ENCODE measurements around the gene USP6NL. TPM values are rescaled to one million over a fixed set of nuclear protein-coding genes. Genes with fewer than 3 reads are reported as not detected.
"Not testable (repeated sequence)": the region's sequence is repeated elsewhere in the genome, so short reads cannot be mapped to it uniquely, and the experiment has no call there.

Gene USP6NL
- total RNA-seq, 1 experiment from 2014 or later = 63.9 TPM

DNA sequence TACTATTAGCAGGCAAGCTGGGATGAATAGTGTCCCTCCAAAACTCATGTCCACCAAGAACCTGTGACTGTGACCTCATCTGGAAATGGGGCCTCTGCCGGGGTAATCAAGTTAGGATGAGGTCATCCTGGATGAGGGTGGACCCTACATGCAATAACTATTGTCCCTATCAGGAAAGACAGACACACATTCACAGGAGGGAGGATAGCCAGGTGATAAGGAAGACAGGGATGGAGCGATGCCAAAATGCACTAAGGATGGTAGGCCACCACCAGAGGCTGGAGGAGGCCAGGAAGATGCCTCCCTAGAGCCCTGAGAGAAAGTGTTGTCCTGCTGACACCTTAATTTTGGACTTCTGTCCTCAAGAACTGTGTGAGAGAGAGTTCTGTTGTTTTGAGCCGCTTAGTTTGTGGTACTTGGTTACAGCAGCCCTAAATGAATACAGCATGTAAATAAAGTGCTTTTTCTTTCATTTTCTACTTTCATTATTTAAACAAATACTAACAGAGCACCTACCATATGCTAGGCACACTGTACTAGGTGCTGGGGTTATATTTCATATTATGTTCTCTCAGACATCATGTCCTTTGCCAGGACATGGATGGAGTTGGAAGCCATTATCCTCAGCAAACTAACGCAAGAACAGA lies 111.9 kb downstream of the USP6NL start:
- Histone ChIP-seq H2AFZ (ENCODE audit: low read length) (no peak overlapping the region), H3K79me2 (ENCODE audit: low read length) (peaks cover 56% of the 10 kb centered on the region), H3K27ac (ENCODE audit: low read length) (no peak overlapping the region), H3K27me3 (ENCODE audit: low read length) (no peaks in the 10 kb centered on the region), H3K4me3 (ENCODE audit: low read length) (no peak overlapping the region), H3K36me3 (ENCODE audit: insufficient read depth, low read length) (peaks cover 41% of the 10 kb centered on the region; the same call in 1 of the 2 replicates), H3K9me3 (ENCODE audit: low read length) (no peaks in the 10 kb centered on the region), H3K4me2 (ENCODE audit: low read depth, low read length, poor library complexity, severe bottlenecking) (no peak overlapping the region), H3K9ac (ENCODE audit: low read length) (no peak overlapping the region), H3K4me1 (ENCODE audit: low read length) (no peaks in the 10 kb centered on the region), H4K20me1 (ENCODE audit: insufficient read depth, low read depth, low read length) (no peaks in the 10 kb centered on the region), H3K9me2 (replicated peaks; ENCODE audit: insufficient read depth, low read length) (no peaks in the 10 kb centered on the region)
- no peak for DNase-seq

DNA sequence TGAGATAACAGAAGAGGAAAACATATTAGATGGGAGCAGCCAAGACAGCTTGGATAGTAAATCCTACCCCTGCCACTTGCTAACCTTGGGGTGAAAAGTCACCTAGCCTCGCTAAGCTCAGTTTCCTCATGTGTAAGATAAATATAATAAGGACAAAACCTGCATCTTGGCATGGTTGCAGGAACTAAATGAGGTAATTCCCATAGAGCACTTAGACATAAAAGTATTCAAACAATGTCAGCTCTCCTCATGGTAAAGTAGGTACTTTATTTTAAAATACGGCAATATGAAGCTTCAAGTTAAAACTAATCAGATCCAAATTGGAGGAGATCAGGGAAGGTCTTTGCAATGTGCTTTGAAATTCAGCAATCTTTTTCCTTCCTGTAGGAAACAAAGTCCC lies 113.1 kb downstream of the USP6NL start:
- Histone ChIP-seq H3K27ac (ENCODE audit: low read length) (no peak overlapping the region), H2AFZ (ENCODE audit: low read length) (no peak overlapping the region), H3K4me2 (ENCODE audit: low read depth, low read length, poor library complexity, severe bottlenecking) (no peak overlapping the region), H3K9me3 (ENCODE audit: low read length) (no peaks in the 10 kb centered on the region), H3K4me1 (ENCODE audit: low read length) (no peaks in the 10 kb centered on the region), H3K36me3 (ENCODE audit: insufficient read depth, low read length) (peaks cover 29% of the 10 kb centered on the region; the same call in 1 of the 2 replicates), H3K79me2 (ENCODE audit: low read length) (peaks cover 45% of the 10 kb centered on the region), H3K9ac (ENCODE audit: low read length) (no peak overlapping the region), H3K9me2 (replicated peaks; ENCODE audit: insufficient read depth, low read length) (no peaks in the 10 kb centered on the region), H4K20me1 (ENCODE audit: insufficient read depth, low read depth, low read length) (no peaks in the 10 kb centered on the region), H3K4me3 (ENCODE audit: low read length) (no peak overlapping the region), H3K27me3 (ENCODE audit: low read length) (no peaks in the 10 kb centered on the region)
- DNase-seq = no peak

GRCh38 chr10:11494923-11495322 lies 116.5 kb downstream of the USP6NL start:
- H3K79me2 ChIP-seq (ENCODE audit: low read length) = peaks cover 39% of the 10 kb centered on the region
- not testable (repeated sequence) for H4K20me1 ChIP-seq (ENCODE audit: insufficient read depth, low read depth, low read length); DNase-seq; H3K9me2 ChIP-seq (replicated peaks; ENCODE audit: insufficient read depth, low read length); H2AFZ ChIP-seq (ENCODE audit: low read length); H3K4me3 ChIP-seq (ENCODE audit: low read length); H3K4me2 ChIP-seq (ENCODE audit: low read depth, low read length, poor library complexity, severe bottlenecking); H3K27me3 ChIP-seq (ENCODE audit: low read length); H3K27ac ChIP-seq (ENCODE audit: low read length); H3K9ac ChIP-seq (ENCODE audit: low read length); H3K9me3 ChIP-seq (ENCODE audit: low read length)
- H3K36me3 ChIP-seq (ENCODE audit: insufficient read depth, low read length) = peaks cover 39% of the 10 kb centered on the region
- H3K4me1 ChIP-seq (ENCODE audit: low read length) = peaks cover 25% of the 10 kb centered on the region

DNA sequence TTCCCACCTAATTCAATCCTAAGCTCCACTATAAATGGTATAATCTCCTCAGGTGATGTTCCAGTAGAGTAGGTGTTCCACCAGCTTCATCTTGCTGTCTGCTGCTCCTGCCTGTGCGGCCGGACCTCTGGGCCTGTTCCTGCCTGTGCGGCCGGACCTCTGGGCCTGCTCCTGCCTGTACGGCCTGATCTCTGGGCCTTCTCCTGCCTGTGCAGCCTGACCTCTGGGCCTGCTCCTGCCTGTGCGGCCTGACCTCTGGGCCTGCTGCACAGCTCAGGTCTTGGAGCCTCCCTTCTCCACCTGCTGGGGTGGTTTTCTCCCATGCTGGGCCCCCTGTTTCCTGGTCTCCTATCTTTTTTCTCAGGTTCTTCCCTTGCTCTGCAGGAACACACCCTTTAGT lies 117.8 kb downstream of the USP6NL start:
- H3K4me1 ChIP-seq (ENCODE audit: low read length) = peaks cover 35% of the 10 kb centered on the region
- H3K9me3 ChIP-seq (ENCODE audit: low read length) = no peaks in the 10 kb centered on the region
- H3K4me2 ChIP-seq (ENCODE audit: low read depth, low read length, poor library complexity, severe bottlenecking) = no peak overlapping the region
- H4K20me1 ChIP-seq (ENCODE audit: insufficient read depth, low read depth, low read length) = no peaks in the 10 kb centered on the region
- H3K27ac ChIP-seq (ENCODE audit: low read length) = no peak overlapping the region
- no peak overlapping the region for H2AFZ ChIP-seq (ENCODE audit: low read length)
- H3K9ac ChIP-seq (ENCODE audit: low read length) = no peak overlapping the region
- no peaks in the 10 kb centered on the region for H3K9me2 ChIP-seq (replicated peaks; ENCODE audit: insufficient read depth, low read length)
- H3K27me3 ChIP-seq (ENCODE audit: low read length) = no peaks in the 10 kb centered on the region
- peaks cover 29% of the 10 kb centered on the region for H3K79me2 ChIP-seq (ENCODE audit: low read length)
- no peak for DNase-seq
- H3K4me3 ChIP-seq (ENCODE audit: low read length) = no peak overlapping the region
- H3K36me3 ChIP-seq (ENCODE audit: insufficient read depth, low read length) = peaks cover 42% of the 10 kb centered on the region

DNA sequence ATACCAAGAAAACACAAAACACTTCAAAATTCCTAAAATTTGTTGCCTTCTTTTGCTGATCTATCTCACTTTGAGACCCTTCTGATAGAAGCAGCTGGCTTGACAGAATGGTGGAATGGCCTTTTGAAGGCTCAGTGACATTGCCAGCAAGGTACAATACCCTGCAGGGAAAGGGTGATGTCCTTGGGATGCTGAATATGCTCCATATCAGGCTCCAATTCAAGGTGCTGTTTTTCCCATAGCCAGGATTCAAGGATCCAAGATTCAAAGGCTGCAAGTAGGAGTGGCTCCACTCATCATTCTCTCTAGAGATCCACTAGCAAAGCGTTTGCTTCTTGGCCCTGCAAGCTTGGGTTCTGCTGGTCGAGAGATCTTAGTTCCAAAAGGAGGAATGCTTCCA lies 120.4 kb downstream of the USP6NL start:
- no peaks in the 10 kb centered on the region for H3K9me3 ChIP-seq (ENCODE audit: low read length)
- H3K27me3 ChIP-seq (ENCODE audit: low read length) = no peaks in the 10 kb centered on the region
- H3K27ac ChIP-seq (ENCODE audit: low read length) = 0 out of 2 replicates have a peak overlapping the region, but pooled peaks have one; percentile 40
- H3K4me1 ChIP-seq (ENCODE audit: low read length) = peaks cover 49% of the 10 kb centered on the region
- no peak overlapping the region for H3K4me2 ChIP-seq (ENCODE audit: low read depth, low read length, poor library complexity, severe bottlenecking)
- no peak overlapping the region for H3K9ac ChIP-seq (ENCODE audit: low read length)
- no peak overlapping the region for H2AFZ ChIP-seq (ENCODE audit: low read length)
- no peaks in the 10 kb centered on the region for H3K9me2 ChIP-seq (replicated peaks; ENCODE audit: insufficient read depth, low read length)
- H3K36me3 ChIP-seq (ENCODE audit: insufficient read depth, low read length) = peaks cover 52% of the 10 kb centered on the region
- no peak for DNase-seq
- no peak overlapping the region for H3K4me3 ChIP-seq (ENCODE audit: low read length)
- H4K20me1 ChIP-seq (ENCODE audit: insufficient read depth, low read depth, low read length) = no peaks in the 10 kb centered on the region
- H3K79me2 ChIP-seq (ENCODE audit: low read length) = peaks cover 25% of the 10 kb centered on the region

DNA sequence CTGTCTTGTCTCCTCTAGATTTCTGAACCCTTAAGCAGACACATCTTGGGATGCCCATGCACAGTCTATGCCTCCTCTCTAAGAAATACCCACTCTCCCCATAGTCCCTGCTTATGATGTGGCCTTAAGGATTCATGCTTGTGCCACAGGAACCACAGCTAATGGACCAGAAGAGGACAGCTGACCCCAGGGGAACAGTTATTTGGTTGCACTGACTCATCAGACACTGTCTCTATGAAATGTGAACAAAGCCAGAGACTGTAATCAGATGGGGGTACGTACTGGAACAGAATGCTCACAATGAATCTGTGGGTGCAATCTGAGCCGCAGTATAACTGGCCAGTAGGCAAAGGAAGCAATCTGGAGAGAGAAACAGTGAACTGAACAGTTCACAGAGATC lies 121.9 kb downstream of the USP6NL start:
- H3K27ac ChIP-seq (ENCODE audit: low read length) = peak overlapping the region; percentile 40

GRCh38 chr10:11488126-11488525 lies 123.3 kb downstream of the USP6NL start:
- Histone ChIP-seq H3K27ac (ENCODE audit: low read length) (no peak overlapping the region), H3K36me3 (ENCODE audit: insufficient read depth, low read length) (peaks cover 64% of the 10 kb centered on the region), H3K9ac (ENCODE audit: low read length) (no peak overlapping the region)

More for the DNA sequence above, 121.9 kb downstream of the USP6NL start:
- H3K4me1 ChIP-seq (ENCODE audit: low read length) = peaks cover 58% of the 10 kb centered on the region
- peaks cover 59% of the 10 kb centered on the region for H3K36me3 ChIP-seq (ENCODE audit: insufficient read depth, low read length)
- H3K9me3 ChIP-seq (ENCODE audit: low read length) = no peaks in the 10 kb centered on the region
- no peak overlapping the region for H3K4me3 ChIP-seq (ENCODE audit: low read length)
- no peak overlapping the region for H3K4me2 ChIP-seq (ENCODE audit: low read depth, low read length, poor library complexity, severe bottlenecking)
- H3K9ac ChIP-seq (ENCODE audit: low read length) = no peak overlapping the region
- no peak for DNase-seq
- no peak overlapping the region for H2AFZ ChIP-seq (ENCODE audit: low read length)
- H4K20me1 ChIP-seq (ENCODE audit: insufficient read depth, low read depth, low read length) = no peaks in the 10 kb centered on the region
- H3K9me2 ChIP-seq (replicated peaks; ENCODE audit: insufficient read depth, low read length) = no peaks in the 10 kb centered on the region
- H3K27me3 ChIP-seq (ENCODE audit: low read length) = no peaks in the 10 kb centered on the region
- peaks cover 24% of the 10 kb centered on the region for H3K79me2 ChIP-seq (ENCODE audit: low read length)

DNA sequence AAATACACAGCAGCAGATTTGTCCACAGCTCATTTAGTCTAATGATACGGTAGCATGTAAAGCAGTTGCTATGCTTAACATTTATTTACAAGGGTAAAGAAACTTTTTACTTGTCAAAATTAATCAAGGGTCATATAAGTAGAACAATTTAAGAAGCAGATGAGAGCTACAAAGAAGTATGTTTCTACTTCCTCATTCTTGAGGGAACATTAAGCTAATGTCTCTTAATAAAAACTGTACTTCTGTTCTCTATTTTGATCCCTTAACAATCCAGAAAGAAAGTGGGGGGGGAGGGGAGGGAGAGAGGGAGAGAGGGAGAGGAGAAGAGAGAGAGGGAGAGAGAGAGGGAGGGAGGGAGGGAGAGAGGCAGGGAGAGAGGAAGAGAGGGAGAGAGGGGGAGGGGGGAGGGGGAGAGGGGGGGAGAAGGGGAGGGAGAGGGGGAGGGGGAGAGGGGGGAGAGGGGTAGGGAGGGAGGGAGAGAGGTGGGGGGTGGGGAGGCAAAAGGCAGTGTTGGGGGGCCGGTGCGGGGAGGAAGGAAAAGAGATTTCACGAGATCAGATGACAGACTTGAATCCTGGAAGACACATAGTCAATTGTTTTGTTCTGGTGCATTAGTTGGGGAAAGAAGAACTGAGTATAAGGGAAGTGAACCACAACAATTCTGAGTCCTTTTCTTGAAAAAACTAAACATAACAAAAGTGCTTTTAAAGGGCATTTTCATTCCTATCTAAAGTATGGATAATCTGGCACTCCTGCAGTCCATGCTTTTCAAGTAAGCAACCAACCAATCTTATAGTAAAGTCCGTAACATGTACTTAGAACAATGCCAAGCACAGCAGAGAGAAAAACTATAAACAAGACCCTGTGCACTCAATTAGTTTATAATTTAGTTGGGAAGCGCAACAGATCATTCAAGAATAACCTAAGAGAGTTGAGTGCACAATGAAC lies 128.0 kb downstream of the USP6NL start:
- H3K4me2 ChIP-seq (ENCODE audit: low read depth, low read length, poor library complexity, severe bottlenecking) = peak overlapping the region; percentile 24

More at GRCh38 chr10:11488126-11488525, 123.3 kb downstream of the USP6NL start:
- no peaks in the 10 kb centered on the region for H4K20me1 ChIP-seq (ENCODE audit: insufficient read depth, low read depth, low read length)
- H3K9me3 ChIP-seq (ENCODE audit: low read length) = no peaks in the 10 kb centered on the region
- H3K4me2 ChIP-seq (ENCODE audit: low read depth, low read length, poor library complexity, severe bottlenecking) = no peak overlapping the region
- no peak for DNase-seq
- no peaks in the 10 kb centered on the region for H3K9me2 ChIP-seq (replicated peaks; ENCODE audit: insufficient read depth, low read length)
- H3K4me3 ChIP-seq (ENCODE audit: low read length) = no peak overlapping the region
- H2AFZ ChIP-seq (ENCODE audit: low read length) = no peak overlapping the region
- H3K79me2 ChIP-seq (ENCODE audit: low read length) = peaks cover 32% of the 10 kb centered on the region
- H3K27me3 ChIP-seq (ENCODE audit: low read length) = no peaks in the 10 kb centered on the region
- peaks cover 70% of the 10 kb centered on the region for H3K4me1 ChIP-seq (ENCODE audit: low read length)

More for the DNA sequence above, 128.0 kb downstream of the USP6NL start:
- Histone ChIP-seq H3K4me3 (ENCODE audit: low read length) (no peak overlapping the region), H3K9ac (ENCODE audit: low read length) (no peak overlapping the region), H2AFZ (ENCODE audit: low read length) (no peak overlapping the region), H3K9me3 (ENCODE audit: low read length) (no peaks in the 10 kb centered on the region), H3K36me3 (ENCODE audit: insufficient read depth, low read length) (peaks cover 63% of the 10 kb centered on the region; the same call in 1 of the 2 replicates), H3K27me3 (ENCODE audit: low read length) (no peaks in the 10 kb centered on the region), H3K27ac (ENCODE audit: low read length) (peak overlapping the region; percentile 69), H3K9me2 (replicated peaks; ENCODE audit: insufficient read depth, low read length) (no peaks in the 10 kb centered on the region), H3K79me2 (ENCODE audit: low read length) (peaks cover 53% of the 10 kb centered on the region), H4K20me1 (ENCODE audit: insufficient read depth, low read depth, low read length) (no peaks in the 10 kb centered on the region), H3K4me1 (ENCODE audit: low read length) (peaks cover 58% of the 10 kb centered on the region)
- DNase-seq = peak; percentile 54

All from Karpas-422 (cell line).